DND-41 (cell line): ENCODE measurements around the gene TROAP.
"Not testable (repeated sequence)": the region's sequence is repeated elsewhere in the genome, so short reads cannot be mapped to it uniquely, and the experiment has no call there.

ENCODE experiments used
- ATAC-seq: fragments of 200-7000 bp; cut with Tn5 transposase; 3 replicates; pipeline ENCODE4 v1.9.1; 2021; ENCODE audit warnings: low read depth; ENCODE audit not compliant: insufficient read depth
- DNase-seq: peaks from one replicate; pipeline ENCODE4 v3.0.0-alpha.2; 2020
- H2AFZ ChIP-seq: 2 replicates; pipeline ENCODE4 v1.6.0; 2012; ENCODE audit warnings: low read depth, low read length
- H3K27ac ChIP-seq: 2 replicates; pipeline ENCODE4 v1.5.1; 2012; ENCODE audit warnings: low read length, inconsistent platforms
- H3K27me3 ChIP-seq: fragments of 200-600 bp; sonication (generic); 2 replicates; pipeline ENCODE4 v1.6.0; 2012; ENCODE audit warnings: low read length, mild to moderate bottlenecking, inconsistent platforms; ENCODE audit not compliant: insufficient read depth, poor library complexity
- H3K36me3 ChIP-seq: 2 replicates; pipeline ENCODE4 v1.5.1; 2012; ENCODE audit warnings: low read length, inconsistent platforms; ENCODE audit not compliant: insufficient read depth
- H3K4me1 ChIP-seq: 2 replicates; pipeline ENCODE4 v1.5.1; 2012; ENCODE audit warnings: mild to moderate bottlenecking, low read length; ENCODE audit not compliant: insufficient read depth
- H3K4me2 ChIP-seq: 2 replicates; pipeline ENCODE4 v1.6.0; 2012; ENCODE audit warnings: mild to moderate bottlenecking, moderate library complexity, low read length, inconsistent platforms; ENCODE audit not compliant: insufficient read depth
- H3K4me3 ChIP-seq, 2 experiments: fragments of 200-600 bp in 1 of 2; shearing (Covaris generic) in 1 of 2; 2 replicates each; pipeline ENCODE4 v1.5.1; 2012 to 2016; ENCODE audit warnings: inconsistent platforms in 2 of 2, low read length in 2 of 2, mild to moderate bottlenecking in 2 of 2, low read depth in 1 of 2, moderate library complexity in 1 of 2
- H3K79me2 ChIP-seq: 2 replicates; pipeline ENCODE4 v1.6.0; 2012; ENCODE audit warnings: low read length, inconsistent platforms; ENCODE audit not compliant: insufficient read depth
- H3K9ac ChIP-seq: 2 replicates; pipeline ENCODE4 v1.6.0; 2012; ENCODE audit warnings: low read depth, mild to moderate bottlenecking, inconsistent platforms, low read length, moderate library complexity
- H3K9me3 ChIP-seq: 2 replicates; pipeline ENCODE4 v1.5.1; 2012; ENCODE audit warnings: low read length, moderate library complexity, mild to moderate bottlenecking, inconsistent platforms; ENCODE audit not compliant: insufficient read depth, severe bottlenecking
- H4K20me1 ChIP-seq: 2 replicates; pipeline ENCODE4 v1.6.0; 2012; ENCODE audit warnings: low read length; ENCODE audit not compliant: insufficient read depth
- EZH2 ChIP-seq: IDR thresholded peaks from 3 replicates; pipeline ENCODE4 v1.6.1; 2012; ENCODE audit warnings: borderline replicate concordance, low read depth, mild to moderate bottlenecking, moderate library complexity, low read length, inconsistent platforms; ENCODE audit not compliant: severe bottlenecking
- TF ChIP-seq, protein P1 (sequence below): IDR thresholded peaks from 2 replicates; pipeline ENCODE4 v1.5.1; 2012; ENCODE audit warnings: borderline replicate concordance, low read length, moderate library complexity, mild to moderate bottlenecking; ENCODE audit not compliant: poor library complexity, severe bottlenecking; ENCODE audit errors: extremely low read depth

TROAP gene

DNA sequence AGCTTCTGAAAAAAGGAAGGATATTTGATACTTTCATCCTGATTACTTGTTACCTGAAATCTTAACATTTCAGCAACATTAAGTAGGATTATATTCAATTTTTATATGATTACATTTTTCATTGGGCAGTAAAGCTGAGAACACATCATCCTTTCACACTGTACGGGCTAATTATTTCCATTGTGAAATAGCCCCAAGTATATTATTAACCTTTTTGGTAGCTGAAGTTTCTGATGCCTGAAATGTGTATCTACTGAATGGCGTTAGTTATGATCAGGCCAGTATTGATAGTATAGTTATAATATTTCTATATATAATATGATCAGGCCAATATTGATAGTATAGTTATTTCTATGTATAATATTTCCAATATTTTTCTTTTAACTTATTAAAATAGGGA, 54.3 kb downstream of the TROAP start:
- Histone ChIP-seq H2AFZ (no peak overlapping the region), H3K4me1 (no peaks in the 10 kb centered on the region), H3K27me3 (no peaks in the 10 kb centered on the region), H3K36me3 (peaks cover 8% of the 10 kb centered on the region), H4K20me1 (peaks cover 12% of the 10 kb centered on the region; the same call in 1 of the 2 replicates), H3K9me3 (no peaks in the 10 kb centered on the region), H3K27ac (no peak overlapping the region), H3K4me3 (no peak overlapping the region), H3K4me2 (no peak overlapping the region), H3K9ac (no peak overlapping the region), H3K79me2 (peaks cover 86% of the 10 kb centered on the region)
- DNase-seq (no peak), ATAC-seq (no peak)
- TF ChIP-seq EZH2 = no peak
- TF ChIP-seq, protein P1, sequence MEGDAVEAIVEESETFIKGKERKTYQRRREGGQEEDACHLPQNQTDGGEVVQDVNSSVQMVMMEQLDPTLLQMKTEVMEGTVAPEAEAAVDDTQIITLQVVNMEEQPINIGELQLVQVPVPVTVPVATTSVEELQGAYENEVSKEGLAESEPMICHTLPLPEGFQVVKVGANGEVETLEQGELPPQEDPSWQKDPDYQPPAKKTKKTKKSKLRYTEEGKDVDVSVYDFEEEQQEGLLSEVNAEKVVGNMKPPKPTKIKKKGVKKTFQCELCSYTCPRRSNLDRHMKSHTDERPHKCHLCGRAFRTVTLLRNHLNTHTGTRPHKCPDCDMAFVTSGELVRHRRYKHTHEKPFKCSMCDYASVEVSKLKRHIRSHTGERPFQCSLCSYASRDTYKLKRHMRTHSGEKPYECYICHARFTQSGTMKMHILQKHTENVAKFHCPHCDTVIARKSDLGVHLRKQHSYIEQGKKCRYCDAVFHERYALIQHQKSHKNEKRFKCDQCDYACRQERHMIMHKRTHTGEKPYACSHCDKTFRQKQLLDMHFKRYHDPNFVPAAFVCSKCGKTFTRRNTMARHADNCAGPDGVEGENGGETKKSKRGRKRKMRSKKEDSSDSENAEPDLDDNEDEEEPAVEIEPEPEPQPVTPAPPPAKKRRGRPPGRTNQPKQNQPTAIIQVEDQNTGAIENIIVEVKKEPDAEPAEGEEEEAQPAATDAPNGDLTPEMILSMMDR = no peak

DNA sequence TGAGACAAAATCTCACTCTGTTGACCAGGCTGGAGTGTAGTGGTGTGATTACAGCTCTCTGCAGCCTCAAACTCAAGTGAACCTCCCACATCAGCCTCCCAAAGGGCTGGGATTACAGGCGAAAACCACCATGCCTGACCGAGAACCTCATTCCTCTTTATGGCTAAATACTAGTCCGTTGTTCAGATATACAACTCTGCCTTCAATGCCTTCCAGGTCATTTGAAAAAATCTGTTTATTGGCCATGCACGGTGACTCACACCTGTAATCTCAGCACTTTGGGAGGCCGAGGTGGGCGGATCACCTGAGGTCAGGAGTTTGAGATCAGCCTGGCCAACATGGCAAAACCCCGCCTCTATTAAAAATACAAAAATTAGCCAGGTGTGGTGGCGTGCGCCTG, 57.1 kb downstream of the TROAP start:
- not testable (repeated sequence) for H3K9me3 ChIP-seq, ATAC-seq, H3K9ac ChIP-seq, H2AFZ ChIP-seq, H3K27ac ChIP-seq, H3K4me1 ChIP-seq, H3K4me2 ChIP-seq, DNase-seq, H3K36me3 ChIP-seq, H3K27me3 ChIP-seq, H3K4me3 ChIP-seq
- Histone ChIP-seq H3K79me2 (peaks cover 85% of the 10 kb centered on the region), H4K20me1 (peaks cover 18% of the 10 kb centered on the region; the same call in 1 of the 2 replicates)
